Measurements from ENCODE around the gene OR2M7. TPM values are rescaled to one million over a fixed set of nuclear protein-coding genes. Genes with fewer than 3 reads are reported as not detected.
"Not testable (repeated sequence)": the region's sequence is repeated elsewhere in the genome, so short reads cannot be mapped to it uniquely, and the experiment has no call there.

OR2M7 gene
- not detected for polyA plus RNA-seq (ENCODE audit: insufficient read length in 4 of 4)

GRCh38 chr1:248324468-248324867 lies at the start of gene OR2M7:
TSS of gene OR2M7 (minus strand) at chr1:248324568. CDS start at chr1:248324568, 0 bp downstream.
- DNase-seq (ENCODE audit: low read depth in 4 of 4, low spot score in 3 of 4): no peak

GRCh38 chr1:248373761-248374160 lies 49.4 kb upstream of the OR2M7 start:
- no peak for DNase-seq (ENCODE audit: low read depth in 4 of 4, low spot score in 3 of 4)

GRCh38 chr1:248372394-248372793 lies 48.0 kb upstream of the OR2M7 start:
- no peak for DNase-seq (ENCODE audit: low read depth in 4 of 4, low spot score in 3 of 4)

- DNase-seq (ENCODE audit: low read depth in 4 of 4, low spot score in 3 of 4): no peak
These were observed 42.2 kb upstream of the OR2M7 start for GRCh38 chr1:248366609-248367008.

- no peak for DNase-seq (ENCODE audit: low read depth in 4 of 4, low spot score in 3 of 4)
These were observed 36.9 kb upstream of the OR2M7 start, which contains the start of gene OR2T4 for GRCh38 chr1:248361121-248361715. TSS of gene OR2T4 (plus strand) at chr1:248361665. CDS start at chr1:248361665, 0 bp downstream.

- no peak for DNase-seq (ENCODE audit: low read depth in 4 of 4, low spot score in 3 of 4)
These were observed 35.0 kb upstream of the OR2M7 start for GRCh38 chr1:248359415-248359814.

- no peak for DNase-seq (ENCODE audit: low read depth in 4 of 4, low spot score in 3 of 4)
These were observed 24.1 kb upstream of the OR2M7 start, which contains the start of gene OR14C36 for GRCh38 chr1:248348475-248348874. TSS of gene OR14C36 (plus strand) at chr1:248348775. CDS start at chr1:248348775, 0 bp downstream.

GRCh38 chr1:248343451-248343850 lies 19.1 kb upstream of the OR2M7 start:
- DNase-seq (ENCODE audit: low read depth in 4 of 4, low spot score in 3 of 4): no peak

- DNase-seq (ENCODE audit: low read depth in 4 of 4, low spot score in 3 of 4): no peak
These were observed 7.6 kb downstream of the OR2M7 start for GRCh38 chr1:248316796-248317195.

GRCh38 chr1:248306740-248307139 lies 17.6 kb downstream of the OR2M7 start:
- not testable (repeated sequence) for DNase-seq (ENCODE audit: low read depth in 4 of 4, low spot score in 3 of 4)

GRCh38 chr1:248306103-248306502 lies 18.3 kb downstream of the OR2M7 start:
- DNase-seq (ENCODE audit: low read depth in 4 of 4, low spot score in 3 of 4): no peak

GRCh38 chr1:248305672-248306071 lies 18.7 kb downstream of the OR2M7 start:
- DNase-seq (ENCODE audit: low read depth in 4 of 4, low spot score in 3 of 4): not testable (repeated sequence)

- DNase-seq (ENCODE audit: low read depth in 4 of 4, low spot score in 3 of 4): no peak
These were observed 21.0 kb downstream of the OR2M7 start, which contains the start of gene OR2T12 for GRCh38 chr1:248303324-248303723. TSS of gene OR2T12 (minus strand) at chr1:248303424. CDS start at chr1:248295578, 7,846 bp downstream.

GRCh38 chr1:248288391-248288790 lies 36.0 kb downstream of the OR2M7 start:
- DNase-seq (ENCODE audit: low read depth in 4 of 4, low spot score in 3 of 4): no peak

- no peak for DNase-seq (ENCODE audit: low read depth in 4 of 4, low spot score in 3 of 4)
These were observed 46.5 kb downstream of the OR2M7 start, which contains the start of gene OR2T33 for GRCh38 chr1:248277876-248278275. TSS of gene OR2T33 (minus strand) at chr1:248277976. CDS start at chr1:248273814, 4,162 bp downstream.

Other genes starting within 250 kb of the OR2M7 start
- gene OR2L13, start 229.4 kb downstream of the OR2M7 start, polyA plus RNA-seq (ENCODE audit: insufficient read length in 4 of 4): under 1 TPM in 2 of 4 donors, not detected in 2; 0.03 to 0.08 TPM
- gene OR2M5, start 179.4 kb downstream of the OR2M7 start, polyA plus RNA-seq (ENCODE audit: insufficient read length in 4 of 4): not detected
- not detected for gene OR2M2, start 149.7 kb downstream of the OR2M7 start, polyA plus RNA-seq (ENCODE audit: insufficient read length in 4 of 4)
- under 1 TPM; 0.01 to 0.04 (median 0.03) TPM for gene OR2M3, start 127.3 kb downstream of the OR2M7 start, polyA plus RNA-seq (ENCODE audit: insufficient read length in 4 of 4)
- under 1 TPM in 3 of 4 donors, not detected in 1; 0.03 to 0.04 (median 0.04) TPM for gene OR2M4, start 93.2 kb downstream of the OR2M7 start, polyA plus RNA-seq (ENCODE audit: insufficient read length in 4 of 4)
- not detected for gene OR2T33, start 46.6 kb downstream of the OR2M7 start, polyA plus RNA-seq (ENCODE audit: insufficient read length in 4 of 4)
- gene OR2T12, start 21.1 kb downstream of the OR2M7 start, polyA plus RNA-seq (ENCODE audit: insufficient read length in 4 of 4): under 1 TPM in 2 of 4 donors, not detected in 2; 0.01 to 0.04 TPM
- not detected for gene OR14C36, start 24.2 kb upstream of the OR2M7 start, polyA plus RNA-seq (ENCODE audit: insufficient read length in 4 of 4)
- not detected for gene OR2T4, start 37.1 kb upstream of the OR2M7 start, polyA plus RNA-seq (ENCODE audit: insufficient read length in 4 of 4)
- gene OR2T6, start 51.2 kb upstream of the OR2M7 start, polyA plus RNA-seq (ENCODE audit: insufficient read length in 4 of 4): under 1 TPM; 0.05 to 0.34 (median 0.10) TPM
- not detected for gene OR2T1, start 78.5 kb upstream of the OR2M7 start, polyA plus RNA-seq (ENCODE audit: insufficient read length in 4 of 4)
- under 1 TPM in 1 of 4 donors, not detected in 3; 0.01 TPM for gene OR2T2, start 121.1 kb upstream of the OR2M7 start, polyA plus RNA-seq (ENCODE audit: insufficient read length in 4 of 4)
- not detected for gene OR2T3, start 148.8 kb upstream of the OR2M7 start, polyA plus RNA-seq (ENCODE audit: insufficient read length in 4 of 4)
- under 1 TPM in 1 of 4 donors, not detected in 3; 0.03 TPM for gene OR2T5, start 164.0 kb upstream of the OR2M7 start, polyA plus RNA-seq (ENCODE audit: insufficient read length in 4 of 4)
- under 1 TPM in 2 of 4 donors, not detected in 2; 0.03 TPM for gene OR2G6, start 183.5 kb upstream of the OR2M7 start, polyA plus RNA-seq (ENCODE audit: insufficient read length in 4 of 4)
- gene OR2T29, start 238.2 kb upstream of the OR2M7 start, polyA plus RNA-seq (ENCODE audit: insufficient read length in 4 of 4): not detected

All from right renal pelvis (tissue), 4 donors.